ENCODE measurements around the gene NRCAM.

- TF ChIP-seq CTCF (IDR thresholded peaks at IDR 0.05; ENCODE audit: low read depth, low read length) (no peak), EZH2phosphoT487 (IDR thresholded peaks at IDR 0.05; ENCODE audit: low read depth) (no peak)
Measured at GRCh38 chr7:108430664-108431063, 25.6 kb downstream of the NRCAM start.

Data from OCI-LY3 (cell line).